Skin epidermis (tissue), 12 donors: Measurements from ENCODE around the gene TMEM119.
"Not testable (repeated sequence)": the region's sequence is repeated elsewhere in the genome, so short reads cannot be mapped to it uniquely, and the experiment has no call there.

Experiments used
- H3K27ac ChIP-seq, 21 experiments: fragments of 200-600 bp; sonication (generic) in 11 of 21; one replicate each; pipeline ENCODE4 v1.5.0; 2020; ENCODE audit warnings: mild to moderate bottlenecking in 3 of 21, inconsistent platforms in 2 of 21, moderate library complexity in 2 of 21
- H3K4me3 ChIP-seq, 7 experiments: fragments of 200-600 bp; sonication (generic) in 2 of 7; one replicate each; pipeline ENCODE4 v1.5.0; 2020; ENCODE audit warnings: inconsistent platforms in 2 of 7, mild to moderate bottlenecking in 2 of 7, moderate library complexity in 1 of 7

Gene TMEM119

GRCh38 chr12:108619369-108620160 lies 21.7 kb upstream of the TMEM119 start:
- no peak overlapping the region for H3K27ac ChIP-seq

DNA sequence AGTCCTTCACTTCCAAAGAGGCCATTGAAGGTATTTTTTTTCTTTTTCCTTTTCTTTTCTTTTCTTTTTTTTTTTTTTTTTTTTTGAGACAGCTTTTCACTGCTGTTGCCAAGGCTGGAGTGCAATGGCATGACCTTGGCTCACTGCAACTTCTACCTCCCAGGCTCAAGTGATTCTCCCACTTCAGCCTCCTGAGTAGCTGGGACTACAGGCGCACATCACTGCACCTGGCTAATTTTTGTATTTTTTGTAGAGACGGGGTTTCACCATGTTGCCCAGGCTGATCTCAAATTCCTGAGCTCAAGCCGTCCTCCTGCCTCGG lies 21.0 kb upstream of the TMEM119 start:
- H3K4me3 ChIP-seq, H3K27ac ChIP-seq: not testable (repeated sequence)

More at GRCh38 chr12:108619369-108620160, 21.7 kb upstream of the TMEM119 start:
- no peak overlapping the region for H3K4me3 ChIP-seq

DNA sequence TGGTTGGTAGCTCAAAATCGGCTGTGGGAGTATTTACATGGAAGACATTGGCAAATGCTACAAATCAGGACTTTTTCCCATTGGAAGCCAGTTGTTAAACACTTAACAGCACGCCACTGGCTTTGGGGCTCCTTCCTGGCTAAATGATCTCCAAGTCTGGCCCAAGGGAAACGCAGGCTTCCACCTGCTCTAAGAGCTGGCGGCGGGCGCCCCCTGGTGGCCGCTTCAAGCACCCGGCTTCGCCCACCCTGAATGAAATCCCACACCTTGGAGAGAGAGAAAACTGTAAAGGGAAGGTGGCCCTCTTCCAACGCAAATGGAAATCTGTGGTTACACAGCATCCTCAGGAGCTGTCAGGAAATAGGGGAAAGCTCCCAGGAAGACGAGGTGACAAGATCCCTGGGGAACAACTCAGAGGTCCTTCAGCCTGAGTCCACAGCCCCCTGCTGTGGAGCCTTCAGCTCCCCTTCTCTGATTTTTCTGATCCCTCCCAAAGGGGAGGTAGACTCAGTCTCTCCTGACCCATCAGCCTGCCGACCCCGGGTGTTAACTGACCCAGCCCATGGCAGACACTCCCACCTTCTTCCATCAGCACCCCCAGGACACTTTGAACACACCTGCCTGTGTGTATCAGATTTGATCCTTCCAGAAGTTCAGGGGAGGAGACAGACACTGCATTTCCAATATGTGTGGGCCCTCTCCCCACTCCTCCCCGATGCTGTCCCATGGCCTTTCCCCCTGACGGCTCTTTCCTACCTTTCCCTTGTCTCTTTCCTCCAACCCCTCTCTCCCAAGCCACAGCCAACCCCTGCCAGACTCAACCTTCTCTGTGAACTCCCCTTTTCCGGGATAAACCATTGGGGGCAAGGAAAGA lies 20.4 kb upstream of the TMEM119 start:
- no peak overlapping the region for H3K4me3 ChIP-seq
- H3K27ac ChIP-seq: peak overlapping the region in 10 of 21 experiments; percentile 9 to 76 (median 52)

DNA sequence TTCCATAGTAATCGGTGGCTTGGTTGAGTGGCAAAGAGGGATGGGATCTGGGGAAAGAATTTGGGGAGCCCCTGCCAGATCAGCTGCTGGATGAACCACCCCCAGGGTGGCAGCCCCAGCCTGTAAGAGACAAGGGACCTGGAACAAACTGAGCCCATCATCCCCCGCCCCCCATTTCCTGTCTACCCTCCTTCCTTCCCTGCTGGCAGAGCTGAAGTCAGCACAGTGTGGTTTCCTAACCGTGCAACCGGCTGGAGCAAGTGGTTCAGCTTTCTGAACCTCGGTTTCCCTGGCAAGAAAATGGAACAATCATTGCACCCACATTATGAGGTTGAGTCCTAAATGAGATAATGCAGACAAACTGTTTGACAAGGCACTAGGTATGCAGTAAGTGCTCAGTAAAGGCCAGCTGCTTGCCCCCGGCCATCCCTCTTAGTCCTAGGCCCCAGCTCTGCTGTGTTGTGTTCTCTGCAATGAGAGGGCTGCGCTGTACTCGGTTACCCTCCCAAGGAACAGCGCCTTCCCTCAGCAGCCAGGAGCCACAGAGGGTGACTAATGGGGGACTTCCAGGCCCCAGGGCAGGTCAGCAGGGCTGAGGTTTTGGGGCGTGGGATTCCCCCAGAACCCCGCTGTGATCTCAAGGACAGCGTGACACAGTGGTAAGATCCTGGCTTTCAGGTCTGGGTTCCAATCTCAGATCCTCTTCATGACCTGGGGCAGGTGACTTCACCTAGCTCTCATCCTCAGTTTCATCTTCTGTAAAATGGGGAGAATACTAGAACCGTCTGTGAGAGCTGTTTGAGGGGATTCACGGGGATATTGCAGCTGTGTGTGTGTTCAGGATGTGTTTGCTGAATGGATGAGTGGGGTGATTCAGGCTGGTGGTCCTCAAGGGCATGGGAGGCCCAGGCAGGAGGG lies 19.3 kb upstream of the TMEM119 start:
- H3K27ac ChIP-seq: peak overlapping the region in 17 of 21 experiments; percentile 7 to 76 (median 50)
- no peak overlapping the region for H3K4me3 ChIP-seq

GRCh38 chr12:108616359-108616758 lies 18.5 kb upstream of the TMEM119 start:
- peak overlapping the region in 14 of 21 experiments; percentile 9 to 76 (median 50) for H3K27ac ChIP-seq

GRCh38 chr12:108615918-108616317 lies 18.0 kb upstream of the TMEM119 start:
- no peak overlapping the region for H3K4me3 ChIP-seq
- peak overlapping the region in 4 of 21 experiments; percentile 9 to 69 (median 60) for H3K27ac ChIP-seq

More at GRCh38 chr12:108616359-108616758, 18.5 kb upstream of the TMEM119 start:
- H3K4me3 ChIP-seq: no peak overlapping the region

GRCh38 chr12:108614639-108615038 lies 16.8 kb upstream of the TMEM119 start:
- Histone ChIP-seq H3K4me3 (no peak overlapping the region), H3K27ac (peak overlapping the region in 3 of 21 experiments; percentile 6 to 58 (median 42))

- no peak overlapping the region for H3K4me3 ChIP-seq
- H3K27ac ChIP-seq: peak overlapping the region in 5 of 21 experiments; percentile 6 to 58 (median 42)
Measured at GRCh38 chr12:108614041-108614440, 16.2 kb upstream of the TMEM119 start.

DNA sequence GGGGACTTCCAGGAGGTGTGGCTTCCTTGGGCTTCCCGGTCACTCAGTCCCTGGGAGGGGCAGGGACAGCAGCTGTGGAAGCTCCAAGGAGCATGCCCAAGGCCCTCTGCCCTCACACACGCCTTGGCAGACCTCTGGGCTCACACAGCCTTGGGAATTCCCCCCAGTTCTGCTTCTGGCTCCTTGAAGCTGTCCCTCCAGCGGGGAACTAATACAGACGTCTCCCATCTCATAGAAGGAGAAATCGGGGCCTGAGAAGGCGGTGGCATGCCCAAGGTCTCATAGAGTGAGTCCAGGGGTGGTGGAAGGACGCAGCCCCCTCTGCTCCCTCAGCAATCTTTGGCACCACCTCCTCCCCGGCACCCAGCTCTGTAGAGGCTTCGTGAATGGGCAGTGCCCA lies 15.7 kb upstream of the TMEM119 start:
- peak overlapping the region in 5 of 21 experiments; percentile 6 to 58 (median 42) for H3K27ac ChIP-seq
- no peak overlapping the region for H3K4me3 ChIP-seq

GRCh38 chr12:108612788-108613282 lies 15.0 kb upstream of the TMEM119 start:
- H3K27ac ChIP-seq: peak overlapping the region in 1 of 21 experiments; percentile 44
- H3K4me3 ChIP-seq: no peak overlapping the region

GRCh38 chr12:108611884-108612415 lies 14.1 kb upstream of the TMEM119 start:
- H3K4me3 ChIP-seq: no peak overlapping the region
- H3K27ac ChIP-seq: peak overlapping the region in 4 of 21 experiments; percentile 14 to 54 (median 40)

DNA sequence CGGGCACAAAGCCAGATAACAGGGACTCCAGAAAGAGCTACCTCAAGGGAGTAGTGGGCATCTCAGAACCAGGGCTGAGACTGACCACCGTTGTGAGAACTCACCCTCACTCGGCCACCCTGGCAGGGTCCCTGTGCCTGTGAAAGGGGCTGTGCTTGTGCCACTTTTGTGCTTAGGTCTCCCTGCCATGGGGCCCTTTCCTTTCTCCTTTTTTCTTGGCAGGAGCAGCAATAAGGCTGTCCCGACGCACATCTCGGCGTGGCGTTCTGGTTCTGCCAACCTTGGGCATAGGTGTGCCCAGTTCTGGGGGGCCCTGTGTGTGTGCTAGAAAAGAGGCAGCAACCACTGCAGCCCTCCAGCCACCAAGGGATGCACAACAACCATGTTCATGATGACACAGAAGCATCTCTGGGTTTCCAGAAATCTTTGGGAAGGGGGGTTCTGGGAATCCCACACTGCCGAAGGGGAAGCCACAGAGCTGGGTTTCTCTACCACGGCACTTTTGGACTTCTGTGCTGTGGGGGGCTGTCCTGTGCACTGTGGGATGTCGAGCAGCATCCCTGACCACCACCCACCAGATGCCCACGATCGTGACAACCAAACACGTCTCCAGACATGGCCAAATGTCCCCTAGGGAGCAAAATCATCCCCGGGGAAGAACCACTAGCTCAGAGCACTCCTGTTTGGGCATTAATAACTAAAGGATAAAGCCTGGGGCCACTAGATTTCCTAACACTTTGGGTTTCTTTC lies 13.1 kb upstream of the TMEM119 start:
- Histone ChIP-seq H3K4me3 (no peak overlapping the region), H3K27ac (peak overlapping the region in 7 of 21 experiments; percentile 3 to 70 (median 50))

DNA sequence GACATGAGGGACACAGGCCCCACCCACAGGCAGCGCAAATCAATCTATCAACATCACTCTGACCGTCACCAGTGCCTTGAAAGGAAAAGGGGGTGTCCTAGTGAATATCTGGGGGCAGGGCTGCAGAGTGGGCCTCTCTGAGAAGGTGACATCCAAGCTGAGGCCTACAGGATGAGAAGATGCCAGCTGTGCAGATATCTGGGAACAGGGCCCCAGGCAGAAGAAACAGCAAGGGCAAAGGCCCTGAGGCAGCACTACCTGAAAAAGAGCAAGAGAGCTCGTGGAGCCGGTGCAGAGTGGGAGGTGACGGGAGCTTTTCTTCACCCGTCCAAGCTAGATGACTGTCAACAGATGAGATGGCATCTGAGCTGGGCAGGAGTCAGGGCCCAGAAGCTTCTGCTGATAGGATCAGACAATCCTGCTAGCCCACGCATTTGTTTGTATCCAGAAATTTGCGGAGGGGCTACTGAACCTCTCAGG lies 12.5 kb upstream of the TMEM119 start:
- H3K27ac ChIP-seq: peak overlapping the region in 7 of 21 experiments; percentile 3 to 70 (median 50)

DNA sequence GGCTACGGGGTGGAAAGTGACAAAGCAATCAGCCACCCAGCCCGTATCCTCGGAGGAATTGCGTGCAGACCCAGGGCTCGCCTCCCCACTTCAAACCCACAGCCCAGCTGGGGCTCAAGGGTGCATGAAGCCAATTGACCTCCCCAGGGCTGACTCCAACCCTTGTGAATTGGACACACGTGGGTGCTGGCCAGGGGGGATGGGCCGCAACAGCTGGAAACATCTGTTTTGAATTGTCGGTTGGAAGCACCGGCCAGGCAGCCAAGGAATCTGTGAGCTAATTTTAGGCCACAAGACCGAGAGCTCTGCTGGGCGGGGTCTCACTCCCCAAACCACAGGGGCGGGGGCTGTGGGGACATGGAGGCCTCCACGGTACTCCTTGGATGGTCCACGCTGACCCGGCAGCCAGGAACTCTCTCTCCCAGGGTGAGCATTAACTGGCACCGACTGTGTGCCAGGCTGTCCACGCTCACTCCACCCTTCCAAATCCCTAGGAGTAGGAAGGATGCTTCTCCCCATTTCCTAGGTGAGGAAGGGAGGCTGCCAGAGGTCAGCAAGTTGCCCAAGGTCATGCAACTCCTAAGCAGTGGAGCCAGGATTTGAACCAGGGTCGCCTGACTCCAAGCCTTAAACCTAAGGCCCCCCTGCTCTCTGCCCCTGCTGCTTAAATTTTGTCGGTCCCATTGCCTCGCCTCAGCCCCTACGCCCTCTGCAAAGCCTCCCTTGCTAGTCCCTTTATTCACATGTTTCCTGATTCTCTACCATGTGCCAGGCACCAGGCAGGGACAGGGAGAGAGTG lies 11.9 kb upstream of the TMEM119 start:
- peak overlapping the region in 6 of 21 experiments; percentile 10 to 70 (median 50) for H3K27ac ChIP-seq
- H3K4me3 ChIP-seq: no peak overlapping the region

More for the DNA sequence above, 12.5 kb upstream of the TMEM119 start:
- H3K4me3 ChIP-seq: no peak overlapping the region

DNA sequence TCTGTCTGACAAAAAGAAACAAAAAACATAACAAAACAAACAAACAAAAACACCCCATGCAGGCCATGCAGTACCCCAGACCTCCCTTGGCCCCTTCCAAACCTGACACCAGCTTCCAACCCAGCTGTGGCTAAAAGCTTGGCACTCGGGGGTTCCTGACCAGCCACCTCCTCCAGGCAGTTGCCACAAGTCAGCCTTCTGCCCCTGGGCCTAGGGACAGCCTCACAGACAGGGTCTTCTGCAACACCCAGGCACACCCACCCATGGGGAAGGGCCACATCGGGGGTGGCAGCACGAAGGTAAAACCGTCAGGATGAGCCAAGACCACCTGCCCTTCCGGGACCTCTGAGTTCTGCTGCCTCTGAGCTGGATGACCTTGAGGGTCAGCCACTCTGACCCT lies 10.7 kb upstream of the TMEM119 start:
- Histone ChIP-seq H3K27ac (no peak overlapping the region), H3K4me3 (no peak overlapping the region)

DNA sequence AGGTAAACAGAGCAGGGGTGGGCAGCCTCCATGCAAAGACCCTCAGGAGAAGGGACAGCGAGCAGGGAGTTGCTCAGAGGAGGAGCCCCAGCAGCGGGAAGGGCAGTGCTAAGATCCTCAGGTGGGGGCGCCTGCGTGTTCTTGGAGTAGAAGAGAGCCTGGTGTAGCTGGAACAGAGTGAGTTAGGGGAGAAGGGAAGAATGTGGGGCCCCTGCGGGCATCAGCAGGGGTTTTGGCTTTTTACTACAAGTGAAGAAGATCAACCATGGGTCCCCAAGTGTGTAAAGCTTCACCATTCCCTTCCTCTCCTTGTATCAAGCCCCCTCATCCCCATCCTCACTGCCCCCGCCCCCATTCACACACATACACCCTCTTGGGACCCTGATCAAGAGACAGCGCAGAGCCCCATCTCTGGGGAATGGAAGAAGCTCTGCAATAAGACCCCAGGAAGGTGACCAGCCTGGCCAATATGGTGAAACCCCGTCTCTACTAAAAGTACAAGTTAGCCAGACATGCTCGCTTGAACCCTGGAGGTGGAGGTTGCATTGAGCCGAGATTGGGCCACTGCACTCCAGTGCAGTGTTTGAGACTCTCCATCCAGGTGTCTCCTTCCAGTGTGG lies 10.2 kb upstream of the TMEM119 start:
- Histone ChIP-seq H3K4me3 (no peak overlapping the region), H3K27ac (no peak overlapping the region)

GRCh38 chr12:108606492-108606891 lies 8.6 kb upstream of the TMEM119 start:
- Histone ChIP-seq H3K27ac (no peak overlapping the region), H3K4me3 (no peak overlapping the region)
